WTC11 (cell line): ENCODE results near the gene STK40. TPM values are rescaled to one million over a fixed set of nuclear protein-coding genes. Genes with fewer than 3 reads are reported as not detected.

Source experiments
- CREM ChIP-seq: sonication (generic); formaldehyde crosslinking; IDR thresholded peaks from 2 replicates; pipeline ENCODE4 v1.8.1; 2022; ENCODE audit warnings: mild to moderate bottlenecking, missing genetic modification reagents, moderate library complexity
- E2F5 ChIP-seq: sonication (generic); formaldehyde crosslinking; IDR thresholded peaks from 2 replicates; pipeline ENCODE4 v1.8.1; 2022; ENCODE audit warnings: mild to moderate bottlenecking, moderate library complexity, missing genetic modification reagents
- ESRRA ChIP-seq: sonication (generic); formaldehyde crosslinking; IDR thresholded peaks from 2 replicates; pipeline ENCODE4 v1.8.1; 2022; ENCODE audit warnings: mild to moderate bottlenecking, missing genetic modification reagents, borderline replicate concordance
- FOXK1 ChIP-seq: sonication (generic); formaldehyde crosslinking; IDR thresholded peaks from 2 replicates; pipeline ENCODE4 v1.8.0; 2022; ENCODE audit warnings: mild to moderate bottlenecking, moderate library complexity, missing genetic modification reagents
- GABPB1 ChIP-seq: sonication (generic); formaldehyde crosslinking; IDR thresholded peaks from 2 replicates; pipeline ENCODE4 v1.8.1; 2023; ENCODE audit warnings: mild to moderate bottlenecking, missing genetic modification reagents
- MAX ChIP-seq: sonication (generic); formaldehyde crosslinking; IDR thresholded peaks from 2 replicates; pipeline ENCODE4 v1.8.0; 2022; ENCODE audit warnings: mild to moderate bottlenecking, missing genetic modification reagents
- MYBL2 ChIP-seq: sonication (generic); formaldehyde crosslinking; IDR thresholded peaks from 2 replicates; pipeline ENCODE4 v1.8.1; 2023; ENCODE audit warnings: mild to moderate bottlenecking, moderate library complexity, missing genetic modification reagents
- NFYB ChIP-seq: sonication (generic); formaldehyde crosslinking; conservative IDR thresholded peaks from 2 replicates; pipeline ENCODE4 v1.8.0; 2022; ENCODE audit warnings: low read depth, missing genetic modification reagents
- NR3C1 ChIP-seq: sonication (generic); formaldehyde crosslinking; conservative IDR thresholded peaks from 2 replicates; pipeline ENCODE4 v1.8.1; 2023; ENCODE audit warnings: low read depth, mild to moderate bottlenecking, missing genetic modification reagents
- PRDM15 ChIP-seq: sonication (generic); formaldehyde crosslinking; IDR thresholded peaks from 2 replicates; pipeline ENCODE4 v1.8.0; 2022; ENCODE audit warnings: missing genetic modification reagents
- SMAD3 ChIP-seq: sonication (generic); formaldehyde crosslinking; IDR thresholded peaks from 2 replicates; pipeline ENCODE4 v1.8.0; 2022; ENCODE audit warnings: missing genetic modification reagents, mild to moderate bottlenecking, borderline replicate concordance
- SP1 ChIP-seq: sonication (generic); formaldehyde crosslinking; conservative IDR thresholded peaks from 2 replicates; pipeline ENCODE4 v1.8.1; 2022; ENCODE audit warnings: missing genetic modification reagents
- TCF7 ChIP-seq: sonication (generic); formaldehyde crosslinking; IDR thresholded peaks from 2 replicates; pipeline ENCODE4 v1.8.0; 2022; ENCODE audit warnings: mild to moderate bottlenecking, low read depth, missing genetic modification reagents, moderate library complexity
- TP53 ChIP-seq: sonication (generic); formaldehyde crosslinking; IDR thresholded peaks from 2 replicates; pipeline ENCODE4 v1.8.1; 2023; ENCODE audit warnings: mild to moderate bottlenecking, missing genetic modification reagents
- USF1 ChIP-seq: sonication (generic); formaldehyde crosslinking; IDR thresholded peaks from 2 replicates; pipeline ENCODE4 v1.8.0; 2022; ENCODE audit warnings: mild to moderate bottlenecking, missing genetic modification reagents
- ZMAT4 ChIP-seq: fragments of 250-450 bp; sonication (Bioruptor Pico); IDR thresholded peaks from 2 replicates; pipeline ENCODE4 v1.9.0; 2021; ENCODE audit warnings: mild to moderate bottlenecking
- ZNF121 ChIP-seq: sonication (generic); formaldehyde crosslinking; IDR thresholded peaks from 2 replicates; pipeline ENCODE4 v1.8.0; 2023; ENCODE audit warnings: missing genetic modification reagents
- ZNF138 ChIP-seq: sonication (generic); formaldehyde crosslinking; conservative IDR thresholded peaks from 2 replicates; pipeline ENCODE4 v1.8.1; 2022; ENCODE audit warnings: mild to moderate bottlenecking, moderate library complexity, missing genetic modification reagents
- ZNF671 ChIP-seq: fragments of 250-450 bp; sonication (Bioruptor Pico); IDR thresholded peaks from 2 replicates; pipeline ENCODE4 v1.8.0; 2021; ENCODE audit warnings: mild to moderate bottlenecking
- total RNA-seq: library from RNA; stranded (reverse); gene quantifications from 3 replicates; pipeline ENCODE4 v1.2.3, GENCODE V29; 2021
- TF ChIP-seq, protein P1 (sequence below): sonication (generic); formaldehyde crosslinking; IDR thresholded peaks from 2 replicates; pipeline ENCODE4 v1.8.1; 2022; ENCODE audit warnings: mild to moderate bottlenecking, missing genetic modification reagents, moderate library complexity, borderline replicate concordance
- TF ChIP-seq, protein P2 (sequence below): sonication (generic); formaldehyde crosslinking; IDR thresholded peaks from 2 replicates; pipeline ENCODE4 v1.8.1; 2023; ENCODE audit warnings: mild to moderate bottlenecking, missing genetic modification reagents, moderate library complexity

Gene STK40
- total RNA-seq, 1 experiment from 2014 or later: 24.7 TPM

DNA sequence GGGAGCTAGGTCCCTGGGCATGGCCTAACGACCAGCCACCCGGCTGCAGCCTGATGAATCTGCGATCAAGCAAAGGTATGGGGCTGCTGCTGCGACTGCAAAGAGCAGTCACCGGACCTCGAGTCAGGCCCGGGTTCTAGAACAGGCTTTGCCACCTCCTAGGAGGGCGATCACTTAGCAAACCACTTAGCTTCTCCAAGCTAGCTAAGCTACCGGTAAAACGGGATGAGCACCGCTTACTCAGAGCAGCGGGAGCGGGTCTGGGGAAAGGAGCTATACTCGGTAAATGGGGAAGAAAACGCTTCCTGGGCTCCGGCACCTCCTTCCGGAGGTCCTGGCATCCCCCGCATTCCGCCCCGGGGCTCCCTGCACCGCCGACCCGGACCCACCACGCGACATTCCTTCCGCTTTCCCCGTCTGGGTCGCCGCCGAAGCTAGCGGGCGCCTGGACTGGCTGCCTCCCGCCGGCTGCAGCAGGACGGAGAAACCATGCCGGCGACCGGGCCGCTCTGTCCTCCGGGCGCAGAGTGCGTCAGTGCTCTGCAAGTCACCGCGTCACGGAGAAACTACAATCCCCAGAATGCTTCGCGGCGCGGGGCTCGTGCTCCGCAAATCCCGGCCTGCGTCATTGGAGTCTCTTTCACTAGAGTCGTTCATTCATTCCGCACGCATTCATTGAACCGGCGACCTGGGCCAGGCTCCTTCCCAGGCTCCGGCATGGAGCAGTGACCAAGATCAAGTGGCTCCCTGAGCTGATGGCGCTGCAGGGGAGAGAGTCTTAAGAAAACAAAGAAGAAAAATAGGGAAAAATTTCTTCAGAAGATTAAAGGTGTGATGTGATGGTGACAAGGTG is 11.9 kb upstream of the STK40 start, which contains the start of gene LSM10 (continued):
- TF ChIP-seq ESRRA (CRISPR knock-in tag) (no peak), MAX (CRISPR knock-in tag) (peak; percentile 75), ZNF138 (CRISPR knock-in tag) (no peak), E2F5 (CRISPR knock-in tag) (no peak), TP53 (CRISPR knock-in tag) (no peak), FOXK1 (CRISPR knock-in tag) (peak; percentile 50; the same call in 1 of the 2 replicates), TCF7 (CRISPR knock-in tag) (0 out of 2 replicates have a peak, but pooled peaks have one; percentile 72), NFYB (CRISPR knock-in tag) (peak; percentile 51; the same call in 1 of the 2 replicates), NR3C1 (no peak), USF1 (CRISPR knock-in tag) (peak; percentile 66), ZNF671 (CRISPR knock-in tag) (no peak), MYBL2 (CRISPR knock-in tag) (peak; percentile 80; the same call in 1 of the 2 replicates), SP1 (CRISPR knock-in tag) (peak; percentile 68), SMAD3 (CRISPR knock-in tag) (0 out of 2 replicates have a peak, but pooled peaks have one; percentile 53), ZNF121 (0 out of 2 replicates have a peak, but pooled peaks have one; percentile 5), CREM (CRISPR knock-in tag) (peak; percentile 78; the same call in 1 of the 2 replicates), ZMAT4 (CRISPR knock-in tag) (no peak), GABPB1 (CRISPR knock-in tag) (peak; percentile 63), PRDM15 (0 out of 2 replicates have a peak, but pooled peaks have one; percentile 23)
- TF ChIP-seq, protein P1, sequence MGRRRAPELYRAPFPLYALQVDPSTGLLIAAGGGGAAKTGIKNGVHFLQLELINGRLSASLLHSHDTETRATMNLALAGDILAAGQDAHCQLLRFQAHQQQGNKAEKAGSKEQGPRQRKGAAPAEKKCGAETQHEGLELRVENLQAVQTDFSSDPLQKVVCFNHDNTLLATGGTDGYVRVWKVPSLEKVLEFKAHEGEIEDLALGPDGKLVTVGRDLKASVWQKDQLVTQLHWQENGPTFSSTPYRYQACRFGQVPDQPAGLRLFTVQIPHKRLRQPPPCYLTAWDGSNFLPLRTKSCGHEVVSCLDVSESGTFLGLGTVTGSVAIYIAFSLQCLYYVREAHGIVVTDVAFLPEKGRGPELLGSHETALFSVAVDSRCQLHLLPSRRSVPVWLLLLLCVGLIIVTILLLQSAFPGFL (CRISPR knock-in tag): 0 out of 2 replicates have a peak, but pooled peaks have one; percentile 41
- TF ChIP-seq, protein P2, sequence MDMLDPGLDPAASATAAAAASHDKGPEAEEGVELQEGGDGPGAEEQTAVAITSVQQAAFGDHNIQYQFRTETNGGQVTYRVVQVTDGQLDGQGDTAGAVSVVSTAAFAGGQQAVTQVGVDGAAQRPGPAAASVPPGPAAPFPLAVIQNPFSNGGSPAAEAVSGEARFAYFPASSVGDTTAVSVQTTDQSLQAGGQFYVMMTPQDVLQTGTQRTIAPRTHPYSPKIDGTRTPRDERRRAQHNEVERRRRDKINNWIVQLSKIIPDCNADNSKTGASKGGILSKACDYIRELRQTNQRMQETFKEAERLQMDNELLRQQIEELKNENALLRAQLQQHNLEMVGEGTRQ (CRISPR knock-in tag): peak; percentile 77
